ENCODE data around the gene FKBP14. TPM values are rescaled to one million over a fixed set of nuclear protein-coding genes. Genes with fewer than 3 reads are reported as not detected.

The FKBP14 gene
- total and polyA plus RNA-seq, 5 experiments from 2014 or later, result 0.44 to 5.7 (median 1.7) TPM

DNA sequence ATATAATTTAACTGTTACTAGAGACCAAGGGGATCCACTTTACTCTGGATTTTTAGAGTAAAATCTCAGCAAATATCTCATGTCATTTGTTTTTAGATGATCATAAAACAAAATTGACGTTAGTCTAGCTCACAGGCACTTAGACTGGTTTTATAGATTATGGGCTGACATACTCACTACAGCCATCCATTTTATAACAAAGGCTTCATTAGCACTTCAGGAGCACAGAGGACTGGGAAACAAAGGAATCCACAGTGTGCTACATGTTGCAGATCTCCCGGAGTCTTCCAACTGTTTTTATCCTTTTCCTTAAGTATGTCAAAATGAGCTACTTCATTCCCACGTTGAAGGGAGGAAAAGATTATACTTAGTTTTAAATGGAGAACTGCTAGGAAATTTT, 21.0 kb downstream of the FKBP14 start:
- ATAC-seq (no peak), DNase-seq (no peak)
- H3K4me1 Mint-ChIP-seq, result no peaks in the 10 kb centered on the region
- no peak overlapping the region for H3K27ac Mint-ChIP-seq
- no peak overlapping the region for H3K4me3 Mint-ChIP-seq
- peaks cover 0 to 4% (median 3%) of the 10 kb centered on the region in 5 donors for H3K27me3 Mint-ChIP-seq
- H3K36me3 Mint-ChIP-seq, result no peaks in the 10 kb centered on the region
- no peaks in the 10 kb centered on the region for H3K9me3 Mint-ChIP-seq
- POLR2A ChIA-PET, result interaction anchor here (0.6 kb wide), 1 partner anchor 34 kb away, joined by 9 read pairs; no protein-coding TSS in a partner anchor

DNA sequence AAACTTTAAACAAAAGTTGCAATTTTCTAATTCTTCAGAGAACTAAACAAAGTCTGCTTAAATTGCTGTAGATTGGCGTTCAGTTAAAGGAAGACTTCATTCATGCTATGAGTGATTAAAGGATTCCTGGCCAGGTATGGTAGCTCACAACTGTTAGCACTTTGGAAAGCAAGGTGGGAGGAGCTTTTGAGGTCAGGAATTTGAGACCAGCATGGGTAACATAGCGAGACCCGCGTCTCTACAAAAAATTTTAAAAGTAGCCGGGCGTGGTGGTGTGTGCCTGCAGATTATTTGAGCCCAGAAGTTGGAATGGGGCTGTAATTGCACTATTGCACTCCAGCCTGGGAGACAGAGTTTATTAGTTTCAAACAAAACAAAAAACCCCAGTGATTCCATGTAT, 23.4 kb downstream of the FKBP14 start:
- Mint-ChIP-seq H3K4me3 (no peak overlapping the region), H3K9me3 (no peaks in the 10 kb centered on the region), H3K27me3 (peaks cover 2 to 12% (median 9%) of the 10 kb centered on the region in 5 donors), H3K4me1 (no peaks in the 10 kb centered on the region), H3K27ac (no peak overlapping the region), H3K36me3 (peaks cover 0 to 1% (median 0%) of the 10 kb centered on the region in 3 donors)
- POLR2A ChIA-PET, result no interaction called here
- ATAC-seq (no peak), DNase-seq (no peak)

DNA sequence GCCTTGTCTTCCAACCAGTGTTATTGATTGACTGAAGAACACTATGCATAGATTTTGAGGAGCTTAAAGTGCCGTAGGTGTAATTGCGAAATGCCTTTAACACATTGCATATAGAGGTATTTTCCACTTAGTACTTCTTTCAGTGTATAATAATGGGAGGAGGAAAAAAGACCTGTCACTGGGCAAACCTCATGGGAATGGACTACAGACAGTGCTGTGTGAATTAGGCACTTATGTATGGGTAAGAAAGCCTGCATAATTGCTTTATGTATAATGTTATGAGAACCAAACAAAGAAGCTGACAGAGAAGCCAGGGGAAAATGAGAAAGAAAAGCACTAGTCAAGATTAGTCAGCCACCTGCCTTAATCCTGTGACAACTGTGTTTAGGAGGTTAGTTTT, 24.5 kb downstream of the FKBP14 start:
- POLR2A ChIA-PET, result no interaction called here
- Mint-ChIP-seq H3K4me3 (no peak overlapping the region), H3K9me3 (peaks cover 0 to 6% (median 4%) of the 10 kb centered on the region in 9 donors), H3K27ac (no peak overlapping the region), H3K27me3 (peaks cover 4 to 16% (median 9%) of the 10 kb centered on the region in 5 donors), H3K36me3 (peaks cover 0 to 5% (median 3%) of the 10 kb centered on the region in 3 donors), H3K4me1 (no peaks in the 10 kb centered on the region)
- no peak for ATAC-seq
- no peak for DNase-seq

DNA sequence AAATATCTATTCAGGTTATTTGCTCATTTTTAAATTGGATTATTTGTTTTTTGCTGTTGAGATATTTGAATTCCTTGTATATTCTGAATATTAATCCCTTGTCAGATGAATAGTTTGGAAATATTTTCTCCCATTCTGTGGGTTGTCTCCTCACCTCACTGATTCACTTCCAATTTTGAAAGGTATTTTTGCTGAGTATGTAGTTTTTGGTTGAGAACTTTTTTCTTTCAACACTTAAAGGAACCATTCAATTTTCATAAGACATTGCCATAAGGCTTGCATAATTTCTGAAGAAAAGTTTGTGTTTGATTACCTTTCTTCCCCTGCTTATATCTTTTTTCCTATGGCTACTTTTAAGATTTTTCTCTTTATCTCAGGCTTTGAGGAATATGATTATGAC, 28.0 kb downstream of the FKBP14 start:
- Mint-ChIP-seq H3K36me3 (peaks cover 0 to 14% (median 12%) of the 10 kb centered on the region in 3 donors), H3K4me3 (no peak overlapping the region), H3K27ac (no peak overlapping the region), H3K27me3 (peaks cover 4 to 20% (median 12%) of the 10 kb centered on the region in 5 donors), H3K9me3 (peaks cover under 1 to 17% (median 13%) of the 10 kb centered on the region in 9 donors), H3K4me1 (no peaks in the 10 kb centered on the region)
- no peak for ATAC-seq
- POLR2A ChIA-PET, result no interaction called here
- DNase-seq, result no peak

DNA sequence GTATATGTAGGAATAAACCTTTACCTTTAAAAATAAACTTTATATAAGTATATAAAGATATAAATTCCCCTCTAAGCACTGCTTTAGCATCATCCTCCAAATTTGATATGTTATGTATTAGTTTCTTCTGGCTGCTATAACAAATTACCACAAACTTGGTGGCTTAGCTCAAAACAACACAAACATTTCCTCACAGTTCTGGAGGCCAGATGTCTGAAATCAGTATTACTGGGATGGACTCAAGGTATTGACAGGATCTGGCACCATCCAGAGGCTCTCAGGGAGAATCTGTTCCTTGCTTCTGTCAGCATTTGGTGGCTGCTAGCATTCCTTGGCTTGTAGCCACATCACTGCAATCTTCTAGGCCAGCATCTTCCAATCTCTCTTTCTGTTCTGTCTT, 30.2 kb downstream of the FKBP14 start:
- peaks cover 0 to under 1% (median 0%) of the 10 kb centered on the region in 4 donors for H3K4me1 Mint-ChIP-seq
- DNase-seq (no peak), ATAC-seq (no peak)
- peaks cover 8 to 35% (median 15%) of the 10 kb centered on the region in 9 donors for H3K9me3 Mint-ChIP-seq
- H3K27ac Mint-ChIP-seq, result no peak overlapping the region
- H3K4me3 Mint-ChIP-seq, result no peak overlapping the region
- POLR2A ChIA-PET, result no interaction called here
- peaks cover 9 to 26% (median 16%) of the 10 kb centered on the region in 5 donors for H3K27me3 Mint-ChIP-seq
- peaks cover 0 to 14% (median 12%) of the 10 kb centered on the region in 3 donors for H3K36me3 Mint-ChIP-seq

DNA sequence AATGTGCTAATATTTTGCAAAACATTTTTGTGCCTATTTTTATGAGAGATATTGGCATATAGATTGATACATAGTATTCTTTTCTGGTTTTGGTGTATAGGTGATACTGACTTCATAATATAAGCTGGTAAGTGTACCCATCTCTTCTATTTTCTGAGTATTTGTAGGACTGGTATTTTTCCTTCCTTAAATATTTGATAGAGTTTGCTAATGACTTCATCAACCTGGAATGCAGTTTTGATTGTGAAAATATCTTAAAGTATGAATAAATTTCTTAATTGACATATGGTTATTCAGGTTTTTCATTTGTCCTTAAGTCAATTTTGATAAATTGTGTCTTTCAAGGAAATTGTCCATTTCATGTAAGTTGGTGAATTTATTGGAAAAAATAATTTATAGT, 30.9 kb downstream of the FKBP14 start:
- POLR2A ChIA-PET, result no interaction called here
- ATAC-seq (no peak), DNase-seq (no peak)
- Mint-ChIP-seq H3K36me3 (peaks cover 0 to 14% (median 12%) of the 10 kb centered on the region in 3 donors), H3K4me1 (peaks cover 0 to 2% (median under 1%) of the 10 kb centered on the region in 4 donors), H3K27me3 (peaks cover 12 to 32% (median 20%) of the 10 kb centered on the region in 5 donors), H3K9me3 (peaks cover 8 to 37% (median 15%) of the 10 kb centered on the region in 9 donors), H3K27ac (no peak overlapping the region), H3K4me3 (no peak overlapping the region)

DNA sequence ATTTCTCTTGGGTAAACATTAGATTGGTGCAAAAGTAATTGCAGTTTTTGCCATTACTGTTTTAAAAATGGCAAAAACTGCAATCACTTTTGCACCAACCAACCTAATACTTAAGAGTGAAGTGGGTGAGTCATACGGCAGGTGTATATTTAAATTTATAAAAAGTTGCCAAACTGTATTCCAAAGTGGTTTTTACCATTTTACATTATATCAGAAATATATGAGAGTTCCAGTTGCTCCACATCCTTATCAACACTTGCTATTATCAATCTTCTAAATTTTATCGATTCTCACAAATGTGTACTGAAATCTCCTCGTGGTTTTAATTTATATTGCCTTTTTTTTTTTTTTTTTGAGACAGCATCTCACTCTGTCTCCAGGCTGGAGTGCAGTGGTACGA, 33.4 kb downstream of the FKBP14 start:
- POLR2A ChIA-PET, result no interaction called here
- Mint-ChIP-seq H3K9me3 (peaks cover 8 to 37% (median 15%) of the 10 kb centered on the region in 9 donors), H3K36me3 (peaks cover 0 to 13% (median 12%) of the 10 kb centered on the region in 3 donors), H3K27ac (no peak overlapping the region), H3K27me3 (peaks cover 13 to 32% (median 21%) of the 10 kb centered on the region in 5 donors), H3K4me3 (no peak overlapping the region), H3K4me1 (peaks cover 7 to 13% (median 10%) of the 10 kb centered on the region in 4 donors)
- ATAC-seq (no peak), DNase-seq (no peak)

DNA sequence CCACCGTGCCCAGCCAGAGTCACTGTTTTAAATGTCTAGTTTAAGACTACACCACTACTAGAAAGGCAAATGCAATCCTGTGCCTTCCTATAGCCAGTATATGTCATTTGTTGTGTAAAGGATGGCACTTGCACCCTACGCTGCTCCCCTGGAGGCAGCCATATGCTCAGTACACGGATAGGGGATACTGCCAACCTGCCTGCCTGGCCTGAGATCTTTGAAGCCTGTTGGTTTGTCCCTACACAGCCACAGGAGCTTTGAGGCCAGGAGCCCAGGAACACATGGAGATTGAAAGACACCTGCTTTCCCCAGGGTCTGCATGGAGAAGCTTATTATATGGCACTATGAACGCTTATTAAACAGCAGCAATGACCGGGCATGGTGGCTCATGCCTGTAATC, 34.6 kb downstream of the FKBP14 start:
- no peak for DNase-seq
- H3K36me3 Mint-ChIP-seq, result peaks cover 0 to 9% (median 8%) of the 10 kb centered on the region in 3 donors
- H3K4me3 Mint-ChIP-seq, result no peak overlapping the region
- no peak for ATAC-seq
- POLR2A ChIA-PET, result no interaction called here
- peaks cover 6 to 32% (median 13%) of the 10 kb centered on the region in 9 donors for H3K9me3 Mint-ChIP-seq
- H3K4me1 Mint-ChIP-seq, result peaks cover 11 to 23% (median 15%) of the 10 kb centered on the region in 4 donors
- peaks cover 16 to 34% (median 21%) of the 10 kb centered on the region in 5 donors for H3K27me3 Mint-ChIP-seq
- H3K27ac Mint-ChIP-seq, result no peak overlapping the region

DNA sequence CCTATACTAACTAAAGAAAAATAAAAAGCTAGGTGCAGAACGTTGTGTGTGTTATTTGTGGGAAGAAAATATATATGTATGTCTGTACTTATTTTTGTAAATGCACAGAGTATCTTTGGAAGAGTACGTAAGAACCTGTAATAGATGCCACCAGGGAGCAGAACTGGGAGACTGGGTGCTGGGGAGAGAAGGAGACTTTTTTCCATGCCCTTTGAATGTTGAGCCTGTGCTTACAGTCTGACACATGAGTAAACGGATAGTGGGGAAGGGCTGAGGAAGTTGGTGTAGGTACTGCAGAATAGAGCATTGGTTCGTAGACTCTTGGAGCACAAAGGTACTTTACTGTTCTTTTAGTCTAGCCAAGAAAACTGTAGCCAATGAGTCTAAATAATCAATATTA, 35.6 kb downstream of the FKBP14 start:
- Mint-ChIP-seq H3K36me3 (peaks cover 0 to 4% (median 0%) of the 10 kb centered on the region in 3 donors), H3K9me3 (peaks cover 0 to 26% (median 7%) of the 10 kb centered on the region in 9 donors), H3K27ac (peak overlapping the region in 2 of 10 donors; percentile 51 to 61), H3K4me1 (peaks cover 11 to 25% (median 17%) of the 10 kb centered on the region in 4 donors), H3K4me3 (peak overlapping the region; percentile 26 to 86 (median 62)), H3K27me3 (peaks cover 12 to 30% (median 19%) of the 10 kb centered on the region in 5 donors)
- no peak for DNase-seq
- POLR2A ChIA-PET, result interaction anchor here (0.6 kb wide), 1 partner anchor 42 kb away, joined by 3 read pairs; no protein-coding TSS in a partner anchor
- ATAC-seq, result no peak

DNA sequence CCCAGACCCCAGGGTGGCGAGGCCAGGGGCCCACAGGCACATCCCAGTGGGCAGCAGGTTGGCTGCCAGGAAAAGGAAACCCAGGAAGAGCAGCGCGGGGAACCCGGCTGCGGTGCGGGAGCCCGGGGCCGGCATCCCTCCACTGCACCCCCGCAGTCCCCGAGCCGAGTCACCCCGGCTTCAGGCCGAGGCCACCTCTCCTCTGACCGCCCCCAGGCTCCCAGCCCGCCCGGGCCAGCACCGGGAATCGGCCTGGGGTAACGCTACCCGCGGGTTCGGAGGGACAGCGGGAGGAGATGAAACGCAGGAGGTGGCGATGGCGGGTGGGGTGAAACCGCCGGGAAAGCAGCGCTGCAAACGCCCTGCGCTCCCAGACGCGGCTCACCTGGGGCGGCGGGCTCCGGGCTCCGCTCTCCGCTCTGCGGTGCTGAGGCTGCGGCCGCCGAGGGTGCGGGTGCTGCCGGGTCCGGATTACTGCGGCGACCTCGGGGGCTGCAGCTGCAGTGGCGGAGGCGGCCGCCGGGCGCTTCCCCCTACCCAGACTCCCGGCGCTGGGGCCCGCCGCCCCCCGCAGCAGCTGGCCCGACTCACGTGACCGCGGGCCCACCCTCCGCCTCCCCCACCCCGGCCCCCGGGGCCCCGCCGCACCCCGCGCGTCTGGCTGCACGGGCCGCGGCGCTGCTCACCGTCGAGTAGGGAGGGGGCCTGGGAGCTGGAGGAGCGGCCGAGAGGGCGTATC, 37.1 kb downstream of the FKBP14 start, which contains the start of gene SCRN1:
SCRN1 (minus strand) TSS at position 545 of the 739 bp plus-strand sequence. CDS start 20,734 bp downstream, outside the sequence.
- Mint-ChIP-seq H3K4me3 (peak within 1 kb of the TSS; percentile 76 to 92 (median 90)), H3K27me3 (peaks cover 12 to 29% (median 21%) of the 10 kb centered on the region in 5 donors), H3K27ac (peak within 1 kb of the TSS in 9 of 10 donors; percentile 69 to 92 (median 86)), H3K36me3 (no peaks in the 10 kb centered on the region), H3K9me3 (peaks cover 0 to 21% (median 7%) of the 10 kb centered on the region in 9 donors), H3K4me1 (peaks cover 15 to 33% (median 22%) of the 10 kb centered on the region in 4 donors)
- DNase-seq, result peak in 9 of 10 donors; percentile 19 to 68 (median 39)
- POLR2A ChIA-PET, result interaction anchor here (0.9 to 1.2 kb wide), 2 partner anchors 10 to 38 kb away, joined by 3 read pairs; no protein-coding TSS in a partner anchor
- peak; percentile 66 to 69 for ATAC-seq

DNA sequence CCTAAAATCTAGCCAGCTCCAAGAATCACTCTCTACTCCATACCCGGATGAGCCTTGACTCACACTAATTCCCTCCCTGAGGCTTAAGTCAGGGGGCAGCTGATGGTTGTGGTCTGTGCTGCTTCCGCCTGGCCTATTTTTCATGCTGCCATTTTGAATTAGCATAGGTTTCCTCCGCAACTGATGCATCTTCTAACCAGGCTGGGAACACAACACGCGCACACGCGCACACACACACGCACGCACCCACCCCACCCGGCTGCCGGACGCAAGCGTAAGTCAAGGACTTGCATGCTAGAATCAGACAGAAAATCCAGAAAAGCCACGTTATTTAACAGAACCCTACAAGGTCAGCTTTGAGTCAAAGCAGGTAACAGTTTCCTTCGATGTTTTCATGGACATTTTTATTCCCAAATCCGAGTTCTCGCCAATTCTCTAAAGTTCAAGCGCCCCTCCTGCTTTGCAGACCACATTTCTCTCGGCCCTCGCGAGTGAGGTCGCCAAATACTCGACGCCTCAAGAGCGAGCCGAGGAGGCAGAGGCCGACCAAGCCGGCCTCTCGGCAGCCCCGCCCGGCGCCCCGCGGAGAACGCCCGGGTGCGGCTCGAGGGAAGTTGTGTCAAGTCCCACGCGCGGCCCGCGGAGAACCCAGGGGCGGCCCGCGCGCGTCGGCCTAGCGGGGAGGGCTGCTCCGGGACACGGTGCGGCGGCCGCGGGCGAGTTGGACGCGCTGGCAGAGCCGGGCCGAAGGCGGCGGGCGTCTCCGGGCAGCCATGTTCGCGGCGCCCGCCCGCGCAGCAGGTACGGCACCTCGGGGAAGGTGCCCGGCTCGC, 37.9 kb downstream of the FKBP14 start:
- peak; percentile 4 to 67 (median 30) for DNase-seq
- peak overlapping the region; percentile 76 to 92 (median 90) for H3K4me3 Mint-ChIP-seq
- peaks cover 15 to 33% (median 22%) of the 10 kb centered on the region in 4 donors for H3K4me1 Mint-ChIP-seq
- POLR2A ChIA-PET, result interaction anchor here (1.0 to 1.2 kb wide), 2 partner anchors 11 to 146 kb away, joined by 3 read pairs; partner anchors contain the start of gene MTURN
- peak overlapping the region; percentile 69 to 92 (median 82) for H3K27ac Mint-ChIP-seq
- peak; percentile 58 to 66 for ATAC-seq
- H3K36me3 Mint-ChIP-seq, result no peaks in the 10 kb centered on the region
- H3K27me3 Mint-ChIP-seq, result peaks cover 12 to 29% (median 21%) of the 10 kb centered on the region in 5 donors
- H3K9me3 Mint-ChIP-seq, result peaks cover 0 to 21% (median 7%) of the 10 kb centered on the region in 9 donors

DNA sequence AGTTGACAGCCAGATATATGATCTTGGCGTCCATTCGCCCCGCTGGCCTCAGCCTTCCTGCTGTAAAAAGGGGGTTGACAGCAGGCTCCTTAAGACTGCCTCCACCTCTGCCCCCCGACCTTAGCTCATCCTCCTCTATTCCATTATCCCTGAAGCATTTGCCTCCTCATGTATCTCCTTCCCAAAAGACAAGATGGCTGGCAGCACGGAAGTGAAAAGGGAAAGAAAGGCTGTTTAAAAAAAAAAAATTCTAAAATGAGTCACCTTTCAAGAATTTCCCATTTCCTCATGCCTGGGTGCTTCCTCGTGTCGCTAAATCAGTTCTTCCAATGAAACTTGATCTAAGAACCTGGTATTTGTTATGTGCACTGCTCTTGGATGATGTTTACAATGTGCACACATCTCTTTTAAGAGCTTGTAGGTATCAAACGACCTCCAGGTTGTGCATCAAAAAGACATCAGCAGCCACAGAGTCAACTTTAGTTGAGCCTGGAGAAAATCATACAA, 38.6 kb downstream of the FKBP14 start:
- Mint-ChIP-seq H3K9me3 (peaks cover 0 to 14% (median 5%) of the 10 kb centered on the region in 9 donors), H3K4me1 (peaks cover 15 to 33% (median 22%) of the 10 kb centered on the region in 4 donors), H3K27me3 (peaks cover 12 to 29% (median 21%) of the 10 kb centered on the region in 5 donors), H3K27ac (peak overlapping the region in 7 of 10 donors; percentile 71 to 92 (median 86)), H3K36me3 (no peaks in the 10 kb centered on the region), H3K4me3 (peak overlapping the region; percentile 76 to 92 (median 90))
- ATAC-seq (no peak), DNase-seq (no peak)
- POLR2A ChIA-PET, result interaction anchor here (1.0 to 1.2 kb wide), 2 partner anchors 11 to 147 kb away, joined by 3 read pairs; partner anchors contain the start of gene MTURN

Data from naive thymus-derived CD8-positive, alpha-beta T cell (primary cell).